Lung (tissue), 12 donors: ENCODE data around the gene POLDIP2. TPM values are rescaled to one million over a fixed set of nuclear protein-coding genes. Genes with fewer than 3 reads are reported as not detected.

Experiments
- ATAC-seq: fragments of 200-7000 bp; cut with Tn5 transposase; one replicate; pipeline ENCODE4 v1.9.1; 2020; ENCODE audit warnings: moderate number of reproducible peaks; ENCODE audit not compliant: insufficient read depth, low FRiP score
- DNase-seq, 3 donors: peaks; one replicate each; pipeline ENCODE4 v3.0.0-alpha.2; 2013 to 2017
- H3K27ac ChIP-seq, 2 donors: one replicate each; pipeline ENCODE4 v1.5.1; 2013; ENCODE audit warnings: mild to moderate bottlenecking in 2 of 2, moderate library complexity in 2 of 2, control low read depth in 1 of 2, inconsistent platforms in 1 of 2, low read depth in 1 of 2, low read length in 1 of 2
- H3K27me3 ChIP-seq, 3 donors: one replicate each; pipeline ENCODE4 v1.5.1; 2013; ENCODE audit warnings: low read length in 2 of 3; ENCODE audit not compliant: control insufficient read depth in 3 of 3, insufficient read depth in 3 of 3
- H3K36me3 ChIP-seq, 4 donors: one replicate each; pipeline ENCODE4 v1.5.1; 2013; ENCODE audit warnings: low read length in 4 of 4, mild to moderate bottlenecking in 1 of 4, moderate library complexity in 1 of 4; ENCODE audit not compliant: control insufficient read depth in 4 of 4, insufficient read depth in 4 of 4
- H3K4me1 ChIP-seq, 5 donors: one replicate each; pipeline ENCODE4 v1.5.1; 2013; ENCODE audit warnings: low read length in 5 of 5, mild to moderate bottlenecking in 2 of 5, moderate library complexity in 1 of 5; ENCODE audit not compliant: control insufficient read depth in 5 of 5, insufficient read depth in 5 of 5
- H3K4me3 ChIP-seq: one replicate; pipeline ENCODE4 v1.5.1; 2013; ENCODE audit warnings: mild to moderate bottlenecking, control low read depth, moderate library complexity
- H3K9ac ChIP-seq, 2 donors: one replicate each; pipeline ENCODE4 v1.5.1; 2013; ENCODE audit warnings: low read length in 2 of 2, control low read depth in 1 of 2; ENCODE audit not compliant: insufficient read depth in 1 of 2
- H3K9me3 ChIP-seq, 4 donors: one replicate each; pipeline ENCODE4 v1.5.1; 2013; ENCODE audit warnings: low read length in 3 of 4, mild to moderate bottlenecking in 1 of 4, moderate library complexity in 1 of 4; ENCODE audit not compliant: control insufficient read depth in 4 of 4, insufficient read depth in 3 of 4
- WGBS, 2 donors: extraction: QIAGEN DNeasy Blood & Tissue Kit; methylation state at CpG; one replicate each; pipeline ENCODE4 v1.1.7; 2013; 5-methylcytosine and 5-hydroxymethylcytosine counted together
- polyA plus RNA-seq, 2 donors: library from polyadenylated mRNA; stranded (reverse); fragments of 200-250 nt; gene quantifications; one replicate each; pipeline ENCODE4 v1.2.1, GENCODE V29; 2013
- total RNA-seq, 2 donors: library from RNA; depleted of rRNA in 1 of 2; stranded (reverse); fragments of >200 nt in 1 of 2; gene quantifications; one replicate each; pipeline ENCODE4 v1.2.1, GENCODE V29; 2014 to 2021
- TF ChIP-seq, protein P1 (sequence below): IDR thresholded peaks from 2 replicates; pipeline ENCODE4 v1.5.1; 2012; ENCODE audit warnings: mild to moderate bottlenecking; ENCODE audit errors: control extremely low read depth, extremely low read depth
- donor health status: control.
- donor health status: control.
- donor health status: Bipolar disorder and iron deficiency.
- donor health status: healthy.
- donor health status: DM: yes; HTN: yes; CAD: no.

Gene POLDIP2
- total and polyA plus RNA-seq, 4 donors, result 38.7 to 82.6 (median 62.3) TPM

DNA sequence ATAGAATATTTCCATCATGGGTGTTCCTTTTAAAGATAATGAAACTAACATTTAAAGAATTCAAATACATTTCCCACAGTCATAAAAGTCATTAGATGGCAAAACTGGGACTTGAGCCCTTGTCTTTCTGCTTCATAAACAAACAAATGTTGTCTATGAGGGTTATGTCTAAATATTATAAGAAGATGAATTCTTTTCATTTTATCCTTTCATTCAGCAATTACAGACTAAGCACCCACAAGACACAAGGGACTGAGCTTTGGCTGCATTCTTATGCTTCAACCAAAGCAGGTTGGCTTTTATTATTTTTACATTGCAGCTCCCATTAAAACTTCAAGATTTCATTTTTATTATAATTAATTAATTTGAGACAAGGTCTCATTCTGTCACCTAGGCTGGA is 29.1 kb upstream of the POLDIP2 start:
- Histone ChIP-seq H3K36me3 (peaks cover 0 to 18% (median 10%) of the 10 kb centered on the region in 4 donors), H3K4me3 (no peak overlapping the region), H3K9me3 (no peaks in the 10 kb centered on the region), H3K9ac (no peak overlapping the region), H3K27me3 (peaks cover 0 to 30% (median 3%) of the 10 kb centered on the region in 3 donors), H3K4me1 (peaks cover 0 to 16% (median 0%) of the 10 kb centered on the region in 5 donors), H3K27ac (no peak overlapping the region)
- no peak for ATAC-seq
- TF ChIP-seq, protein P1, sequence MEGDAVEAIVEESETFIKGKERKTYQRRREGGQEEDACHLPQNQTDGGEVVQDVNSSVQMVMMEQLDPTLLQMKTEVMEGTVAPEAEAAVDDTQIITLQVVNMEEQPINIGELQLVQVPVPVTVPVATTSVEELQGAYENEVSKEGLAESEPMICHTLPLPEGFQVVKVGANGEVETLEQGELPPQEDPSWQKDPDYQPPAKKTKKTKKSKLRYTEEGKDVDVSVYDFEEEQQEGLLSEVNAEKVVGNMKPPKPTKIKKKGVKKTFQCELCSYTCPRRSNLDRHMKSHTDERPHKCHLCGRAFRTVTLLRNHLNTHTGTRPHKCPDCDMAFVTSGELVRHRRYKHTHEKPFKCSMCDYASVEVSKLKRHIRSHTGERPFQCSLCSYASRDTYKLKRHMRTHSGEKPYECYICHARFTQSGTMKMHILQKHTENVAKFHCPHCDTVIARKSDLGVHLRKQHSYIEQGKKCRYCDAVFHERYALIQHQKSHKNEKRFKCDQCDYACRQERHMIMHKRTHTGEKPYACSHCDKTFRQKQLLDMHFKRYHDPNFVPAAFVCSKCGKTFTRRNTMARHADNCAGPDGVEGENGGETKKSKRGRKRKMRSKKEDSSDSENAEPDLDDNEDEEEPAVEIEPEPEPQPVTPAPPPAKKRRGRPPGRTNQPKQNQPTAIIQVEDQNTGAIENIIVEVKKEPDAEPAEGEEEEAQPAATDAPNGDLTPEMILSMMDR, result no peak
- DNase-seq, result no peak

DNA sequence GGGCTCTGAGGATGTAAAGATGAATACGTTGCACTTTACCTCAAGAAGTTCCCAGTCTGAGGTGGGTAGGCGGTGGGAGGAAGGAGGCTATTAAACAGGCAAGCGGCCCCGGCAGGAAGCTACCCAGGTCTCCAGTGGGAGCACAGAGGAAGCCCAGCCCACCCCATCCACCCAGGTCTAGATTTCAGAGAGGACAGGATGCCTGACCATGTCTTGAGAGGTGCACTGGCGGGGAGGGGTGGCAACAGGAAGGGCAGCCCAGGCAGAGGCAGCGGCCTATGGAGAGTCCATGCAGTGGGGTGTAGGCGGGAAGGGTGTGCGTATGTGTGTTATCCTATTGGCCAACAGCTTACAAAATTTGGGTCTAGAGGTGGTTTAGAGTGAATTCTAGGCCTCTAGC is 28.1 kb upstream of the POLDIP2 start:
- H3K36me3 ChIP-seq, result peaks cover 0 to 14% (median 8%) of the 10 kb centered on the region in 4 donors
- H3K9me3 ChIP-seq, result no peaks in the 10 kb centered on the region
- H3K27me3 ChIP-seq, result peaks cover 0 to 30% (median 5%) of the 10 kb centered on the region in 3 donors
- H3K4me1 ChIP-seq, result peaks cover 0 to 20% (median 0%) of the 10 kb centered on the region in 5 donors
- no peak overlapping the region for H3K4me3 ChIP-seq
- no peak overlapping the region for H3K27ac ChIP-seq
- ATAC-seq (no peak), DNase-seq (no peak)
- WGBS, 2 donors, result 47 to 72% methylated on average over 8 of the region's 8 CpGs
- H3K9ac ChIP-seq, result no peak overlapping the region
- TF ChIP-seq, protein P1, result no peak

DNA sequence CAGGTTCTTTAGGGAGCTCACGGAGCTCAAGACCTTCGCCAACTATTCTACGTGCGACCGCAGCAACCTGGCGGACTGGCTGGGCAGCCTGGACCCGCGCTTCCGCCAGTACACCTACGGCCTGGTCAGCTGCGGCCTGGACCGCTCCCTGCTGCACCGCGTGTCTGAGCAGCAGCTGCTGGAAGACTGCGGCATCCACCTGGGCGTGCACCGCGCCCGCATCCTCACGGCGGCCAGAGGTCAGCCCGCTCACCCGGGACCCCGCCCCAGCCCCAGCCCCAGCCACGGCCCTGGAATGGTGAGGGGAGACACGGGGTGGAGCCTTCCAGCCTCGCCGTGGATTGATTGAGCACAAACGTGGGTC is 27.7 kb upstream of the POLDIP2 start:
- H3K9me3 ChIP-seq, result no peaks in the 10 kb centered on the region
- DNase-seq (no peak), ATAC-seq (no peak)
- 14 to 33% methylated on average over 29 of the region's 29 CpGs for WGBS, 2 donors
- H3K27me3 ChIP-seq, result peaks cover 0 to 30% (median 6%) of the 10 kb centered on the region in 3 donors
- H3K4me1 ChIP-seq, result peaks cover 0 to 20% (median 0%) of the 10 kb centered on the region in 5 donors
- peak overlapping the region in 1 of 2 donors; percentile 59 for H3K27ac ChIP-seq
- H3K9ac ChIP-seq, result no peak overlapping the region
- peak overlapping the region; percentile 47 for H3K4me3 ChIP-seq
- TF ChIP-seq, protein P1, result no peak
- H3K36me3 ChIP-seq, result peaks cover 0 to 14% (median 7%) of the 10 kb centered on the region in 4 donors
